ENCODE results near the gene PPP1R1A. TPM values are rescaled to one million over a fixed set of nuclear protein-coding genes. Genes with fewer than 3 reads are reported as not detected.

Gene PPP1R1A
- not detected for total RNA-seq

- H3K27ac Mint-ChIP-seq = no peak within 1 kb of the TSS
- peaks cover 2% of the 10 kb centered on the region for H3K4me1 Mint-ChIP-seq
- no peak for ATAC-seq
- DNase-seq = no peak
- peaks cover 62% of the 10 kb centered on the region for H3K27me3 Mint-ChIP-seq
- CTCF ChIA-PET = interaction anchor here (1.0 kb wide), 1 partner anchor 9 kb away, joined by 4 read pairs; no protein-coding TSS in a partner anchor
- peak within 1 kb of the TSS; percentile 26 for H3K4me3 Mint-ChIP-seq
- no peaks in the 10 kb centered on the region for H3K36me3 Mint-ChIP-seq
- H3K9me3 Mint-ChIP-seq (ENCODE audit: low read depth) = no peaks in the 10 kb centered on the region
These were observed at the start of gene PPP1R1A for GRCh38 chr12:54588110-54588889. Gene PPP1R1A (minus strand): TSS chr12:54588659. CDS start chr12:54588488, 171 bp downstream.

GRCh38 chr12:54634795-54635194, 46.3 kb upstream of the PPP1R1A start, which contains the start of gene LACRT:
Gene LACRT (minus strand): TSS chr12:54634895. CDS start chr12:54634841, 54 bp downstream.
- CTCF ChIA-PET = no interaction called here
- no peak within 1 kb of the TSS for H3K27ac Mint-ChIP-seq
- no peak for DNase-seq
- no peaks in the 10 kb centered on the region for H3K9me3 Mint-ChIP-seq (ENCODE audit: low read depth)
- peaks cover 5% of the 10 kb centered on the region for H3K27me3 Mint-ChIP-seq
- ATAC-seq = no peak
- H3K4me3 Mint-ChIP-seq = no peak within 1 kb of the TSS
- no peaks in the 10 kb centered on the region for H3K4me1 Mint-ChIP-seq
- no peaks in the 10 kb centered on the region for H3K36me3 Mint-ChIP-seq

GRCh38 chr12:54631988-54632728, 43.7 kb upstream of the PPP1R1A start:
- Mint-ChIP-seq H3K27ac (no peak overlapping the region), H3K4me3 (no peak overlapping the region), H3K27me3 (peaks cover 12% of the 10 kb centered on the region), H3K9me3 (ENCODE audit: low read depth) (peaks cover 4% of the 10 kb centered on the region), H3K36me3 (peaks cover 2% of the 10 kb centered on the region), H3K4me1 (no peaks in the 10 kb centered on the region)
- no peak for DNase-seq
- CTCF ChIA-PET = interaction anchor here (1.6 kb wide), 1 partner anchor 11 kb away, joined by 3 read pairs; no protein-coding TSS in a partner anchor
- ATAC-seq = no peak

- DNase-seq (no peak), ATAC-seq (no peak)
- CTCF ChIA-PET = no interaction called here
- Mint-ChIP-seq H3K9me3 (ENCODE audit: low read depth) (peaks cover 6% of the 10 kb centered on the region), H3K36me3 (peaks cover 2% of the 10 kb centered on the region), H3K4me3 (no peak overlapping the region), H3K27me3 (peaks cover 18% of the 10 kb centered on the region), H3K4me1 (no peaks in the 10 kb centered on the region), H3K27ac (no peak overlapping the region)
These were observed 43.1 kb upstream of the PPP1R1A start for GRCh38 chr12:54631551-54631950.

- peaks cover 7% of the 10 kb centered on the region for H3K9me3 Mint-ChIP-seq (ENCODE audit: low read depth)
- peaks cover 2% of the 10 kb centered on the region for H3K36me3 Mint-ChIP-seq
- no peaks in the 10 kb centered on the region for H3K4me1 Mint-ChIP-seq
- no peak for ATAC-seq
- H3K4me3 Mint-ChIP-seq = no peak overlapping the region
- H3K27me3 Mint-ChIP-seq = peaks cover 30% of the 10 kb centered on the region
- no peak overlapping the region for H3K27ac Mint-ChIP-seq
- DNase-seq = no peak
- CTCF ChIA-PET = no interaction called here
These were observed 41.5 kb upstream of the PPP1R1A start for GRCh38 chr12:54629925-54630324.

- CTCF ChIA-PET = interaction anchor here (1.1 kb wide), 1 partner anchor 49 kb away, joined by 4 read pairs; no protein-coding TSS in a partner anchor
- DNase-seq (no peak), ATAC-seq (no peak)
- H3K36me3 Mint-ChIP-seq = peaks cover 2% of the 10 kb centered on the region
- no peaks in the 10 kb centered on the region for H3K4me1 Mint-ChIP-seq
- peaks cover 7% of the 10 kb centered on the region for H3K9me3 Mint-ChIP-seq (ENCODE audit: low read depth)
- H3K27ac Mint-ChIP-seq = no peak overlapping the region
- H3K4me3 Mint-ChIP-seq = no peak overlapping the region
- H3K27me3 Mint-ChIP-seq = peaks cover 37% of the 10 kb centered on the region
These were observed 39.9 kb upstream of the PPP1R1A start for GRCh38 chr12:54628186-54628846.

- H3K9me3 Mint-ChIP-seq (ENCODE audit: low read depth) = peaks cover 7% of the 10 kb centered on the region
- no peak overlapping the region for H3K27ac Mint-ChIP-seq
- H3K27me3 Mint-ChIP-seq = peaks cover 45% of the 10 kb centered on the region
- peaks cover 2% of the 10 kb centered on the region for H3K36me3 Mint-ChIP-seq
- no peak for DNase-seq
- H3K4me3 Mint-ChIP-seq = no peak overlapping the region
- CTCF ChIA-PET = interaction anchor here (1.1 kb wide), 1 partner anchor 48 kb away, joined by 4 read pairs; no protein-coding TSS in a partner anchor
- H3K4me1 Mint-ChIP-seq = no peaks in the 10 kb centered on the region
- ATAC-seq = no peak
These were observed 38.8 kb upstream of the PPP1R1A start for GRCh38 chr12:54627304-54627703.

- CTCF ChIA-PET = no interaction called here
- DNase-seq = no peak
- Mint-ChIP-seq H3K4me3 (no peak overlapping the region), H3K27ac (no peak overlapping the region), H3K4me1 (no peaks in the 10 kb centered on the region), H3K9me3 (ENCODE audit: low read depth) (peaks cover 7% of the 10 kb centered on the region), H3K36me3 (peaks cover 2% of the 10 kb centered on the region), H3K27me3 (peaks cover 60% of the 10 kb centered on the region)
- no peak for ATAC-seq
These were observed 37.1 kb upstream of the PPP1R1A start for GRCh38 chr12:54625598-54625997.

GRCh38 chr12:54624315-54625279, 36.1 kb upstream of the PPP1R1A start:
- Mint-ChIP-seq H3K4me1 (no peaks in the 10 kb centered on the region), H3K36me3 (peaks cover 2% of the 10 kb centered on the region), H3K9me3 (ENCODE audit: low read depth) (peaks cover 7% of the 10 kb centered on the region), H3K27me3 (peaks cover 61% of the 10 kb centered on the region), H3K27ac (no peak overlapping the region), H3K4me3 (no peak overlapping the region)
- DNase-seq = no peak
- ATAC-seq = no peak
- CTCF ChIA-PET = interaction anchor here (0.6 to 0.9 kb wide), 2 partner anchors 18 to 31 kb away, joined by 3 read pairs; no protein-coding TSS in a partner anchor

GRCh38 chr12:54622463-54623183, 34.2 kb upstream of the PPP1R1A start:
- Mint-ChIP-seq H3K4me3 (no peak overlapping the region), H3K9me3 (ENCODE audit: low read depth) (peaks cover 3% of the 10 kb centered on the region), H3K4me1 (no peaks in the 10 kb centered on the region), H3K36me3 (no peaks in the 10 kb centered on the region), H3K27me3 (peaks cover 70% of the 10 kb centered on the region), H3K27ac (no peak overlapping the region)
- CTCF ChIA-PET = interaction anchor here (0.6 to 1.1 kb wide), 4 partner anchors 14 to 450 kb away, joined by 3 to 5 read pairs (median 3); no protein-coding TSS in a partner anchor
- ATAC-seq (no peak), DNase-seq (no peak)

- Mint-ChIP-seq H3K36me3 (no peaks in the 10 kb centered on the region), H3K4me1 (no peaks in the 10 kb centered on the region), H3K27ac (no peak overlapping the region), H3K4me3 (no peak overlapping the region), H3K27me3 (peaks cover 56% of the 10 kb centered on the region), H3K9me3 (ENCODE audit: low read depth) (no peaks in the 10 kb centered on the region)
- CTCF ChIA-PET = no interaction called here
- DNase-seq (no peak), ATAC-seq (peak; percentile 27)
These were observed 28.6 kb upstream of the PPP1R1A start for GRCh38 chr12:54616933-54617680.
